CD4-positive, alpha-beta T cell treated with Interleukin-21 for 1 hour (primary cell): Measurements from ENCODE around the gene NDFIP2.
"Not testable (repeated sequence)": the region's sequence is repeated elsewhere in the genome, so short reads cannot be mapped to it uniquely, and the experiment has no call there.

ENCODE experiments used
- DNase-seq: peaks from one replicate; pipeline ENCODE4 v3.0.0-alpha.2; 2020

The NDFIP2 gene

GRCh38 chr13:79541426-79542049 lies 60.6 kb downstream of the NDFIP2 start:
- DNase-seq: peak; percentile 78

GRCh38 chr13:79543883-79544282 lies 62.9 kb downstream of the NDFIP2 start:
- no peak for DNase-seq

GRCh38 chr13:79547211-79548195 lies 66.5 kb downstream of the NDFIP2 start:
- DNase-seq: no peak

DNA sequence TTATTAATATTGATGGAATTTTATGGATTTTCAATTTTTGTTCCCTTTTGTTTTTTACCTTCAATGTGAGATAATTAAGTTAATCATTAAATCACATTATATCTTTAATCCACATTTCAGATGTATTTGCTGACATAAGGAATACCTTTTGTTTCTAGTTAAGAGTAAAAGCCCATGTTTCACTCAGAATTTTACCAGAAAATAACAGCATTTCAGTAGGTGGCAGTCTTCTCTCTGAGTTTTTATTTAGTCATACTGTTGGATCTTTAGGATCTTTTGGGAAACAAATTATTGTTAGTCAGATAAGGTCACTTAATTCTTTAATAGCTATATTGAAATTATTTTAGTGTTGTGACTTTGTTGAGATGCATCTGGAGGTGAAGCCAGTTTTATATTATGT lies 67.9 kb downstream of the NDFIP2 start:
- no peak for DNase-seq

DNA sequence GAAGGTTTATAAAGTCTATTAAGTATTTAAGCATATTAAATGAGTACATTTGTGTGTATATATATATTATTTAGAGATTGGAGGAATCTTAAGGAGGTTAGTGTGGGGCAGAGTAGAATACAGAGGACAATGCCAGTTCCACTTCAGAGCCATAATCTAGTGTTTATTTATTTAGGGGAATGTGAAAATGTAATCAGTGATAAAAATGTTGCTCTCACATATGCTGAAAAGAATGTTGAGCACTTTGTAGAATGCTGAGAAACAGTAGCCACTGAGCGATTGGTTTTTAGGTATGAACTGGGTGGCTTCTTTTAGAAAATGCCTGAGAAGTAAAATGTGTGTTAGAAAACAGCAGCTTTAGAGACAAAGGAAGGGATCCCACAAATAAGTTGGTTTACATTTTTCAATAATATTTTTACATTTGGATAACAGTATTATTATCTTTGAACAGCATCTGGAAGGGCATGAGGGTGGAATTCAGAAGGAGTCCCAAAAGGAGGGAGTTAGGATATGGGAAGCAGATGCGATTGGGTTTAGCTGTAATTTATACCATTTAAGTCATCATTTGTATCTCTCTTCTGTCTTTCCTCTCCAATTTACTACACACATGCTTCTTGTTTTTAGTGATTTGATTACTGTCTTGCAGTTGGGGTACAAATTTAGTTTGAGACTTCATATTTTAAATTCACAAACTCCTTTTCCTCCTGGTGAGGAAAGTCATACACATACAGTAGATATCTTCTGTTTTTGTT lies 68.6 kb downstream of the NDFIP2 start:
- no peak for DNase-seq

DNA sequence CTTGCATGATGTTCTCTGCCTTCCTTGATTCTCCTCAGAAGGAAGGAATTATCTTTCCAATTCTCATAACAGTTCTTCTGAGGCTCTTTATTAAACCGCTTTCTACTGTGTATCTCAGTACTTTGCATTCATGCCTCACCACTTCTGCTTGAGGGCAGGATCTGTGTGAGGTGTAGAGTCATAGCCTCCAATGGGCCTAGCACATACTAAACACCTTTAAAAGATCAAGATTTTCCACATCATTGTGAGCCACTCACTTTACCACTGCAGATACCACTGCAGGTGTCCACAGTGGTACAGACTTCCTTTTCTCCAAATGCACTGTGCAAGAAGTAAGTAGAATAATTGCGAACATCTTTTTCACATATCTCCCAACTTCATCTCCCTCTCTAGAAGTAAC lies 76.7 kb downstream of the NDFIP2 start:
- DNase-seq: no peak

DNA sequence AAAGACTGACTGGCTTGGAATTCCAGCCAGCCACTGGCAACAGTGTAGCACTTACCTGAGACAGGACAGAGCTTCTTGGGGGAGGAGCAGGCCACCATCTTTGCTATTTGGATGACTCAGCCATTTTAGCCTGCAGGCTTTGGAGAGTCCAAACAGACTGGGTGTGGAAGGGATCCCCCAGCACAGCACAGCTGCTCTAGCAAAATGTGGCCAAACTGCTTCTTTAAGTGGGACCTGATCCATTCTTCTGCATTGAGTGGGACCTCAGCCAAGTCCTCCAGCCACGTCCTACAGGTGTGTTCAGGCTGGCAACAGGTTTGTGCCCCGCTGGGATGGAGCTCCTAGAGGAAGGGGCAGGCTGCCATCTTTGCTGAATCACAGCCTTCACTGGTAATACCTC lies 80.0 kb downstream of the NDFIP2 start:
- no peak for DNase-seq

GRCh38 chr13:79562557-79562956 lies 81.6 kb downstream of the NDFIP2 start:
- no peak for DNase-seq

- no peak for DNase-seq
These were observed 85.2 kb downstream of the NDFIP2 start for GRCh38 chr13:79566118-79566517.

GRCh38 chr13:79571147-79571546 lies 90.2 kb downstream of the NDFIP2 start:
- DNase-seq: no peak

DNA sequence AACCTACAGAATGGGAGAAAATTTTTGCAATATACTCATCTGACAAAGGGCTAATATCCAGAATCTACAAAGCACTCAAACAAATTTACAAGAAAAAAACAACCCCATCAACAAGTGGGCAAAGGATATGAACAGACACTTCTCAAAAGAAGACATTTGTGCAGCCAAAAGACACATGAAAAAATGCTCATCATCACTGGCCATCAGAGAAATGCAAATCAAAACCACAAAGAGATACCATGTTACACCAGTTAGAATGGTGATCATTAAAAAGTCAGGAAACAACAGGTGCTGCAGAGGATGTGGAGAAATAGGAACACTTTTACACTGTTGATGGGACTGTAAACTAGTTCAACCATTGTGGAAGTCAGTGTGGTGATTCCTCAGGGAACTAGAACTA lies 92.9 kb downstream of the NDFIP2 start:
- not testable (repeated sequence) for DNase-seq

- no peak for DNase-seq
These were observed 100.9 kb downstream of the NDFIP2 start for GRCh38 chr13:79581870-79582315.

DNA sequence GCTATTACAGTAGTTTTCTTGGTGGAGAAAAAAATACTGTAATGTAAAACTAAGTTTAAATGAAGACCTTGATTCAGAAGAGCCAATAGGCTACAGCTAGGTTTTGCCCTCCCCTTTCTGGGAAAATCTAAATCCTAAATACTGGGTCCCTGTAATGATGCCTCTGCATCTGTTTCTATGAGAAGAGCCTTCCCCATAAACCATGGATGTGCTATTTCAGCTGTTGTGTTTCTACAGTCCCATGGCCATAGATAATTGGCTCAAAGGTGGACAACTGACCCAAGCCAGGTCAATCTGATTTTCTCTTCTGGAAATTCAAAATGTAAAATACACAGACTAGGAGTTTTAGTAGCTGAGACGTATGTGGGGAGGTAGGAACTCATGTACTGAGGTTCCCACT lies 101.9 kb downstream of the NDFIP2 start:
- DNase-seq: no peak

- no peak for DNase-seq
These were observed 104.1 kb downstream of the NDFIP2 start for GRCh38 chr13:79585033-79585432.

- no peak for DNase-seq
These were observed 108.8 kb downstream of the NDFIP2 start for GRCh38 chr13:79589603-79590393.

DNA sequence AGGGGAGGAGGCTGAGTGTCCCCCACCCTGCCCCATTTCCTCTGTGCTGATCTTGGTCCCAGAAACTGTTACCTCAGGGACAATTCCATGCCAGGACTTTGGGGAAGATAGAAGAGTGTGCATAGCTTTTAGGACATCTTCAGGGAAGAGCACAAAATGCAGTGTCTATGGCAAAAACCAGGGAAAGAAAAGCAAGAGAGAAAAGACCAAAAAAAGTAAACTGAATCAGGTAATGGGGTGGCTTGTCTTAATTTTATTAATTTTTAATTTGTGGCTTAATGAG lies 109.4 kb downstream of the NDFIP2 start:
- no peak for DNase-seq

DNA sequence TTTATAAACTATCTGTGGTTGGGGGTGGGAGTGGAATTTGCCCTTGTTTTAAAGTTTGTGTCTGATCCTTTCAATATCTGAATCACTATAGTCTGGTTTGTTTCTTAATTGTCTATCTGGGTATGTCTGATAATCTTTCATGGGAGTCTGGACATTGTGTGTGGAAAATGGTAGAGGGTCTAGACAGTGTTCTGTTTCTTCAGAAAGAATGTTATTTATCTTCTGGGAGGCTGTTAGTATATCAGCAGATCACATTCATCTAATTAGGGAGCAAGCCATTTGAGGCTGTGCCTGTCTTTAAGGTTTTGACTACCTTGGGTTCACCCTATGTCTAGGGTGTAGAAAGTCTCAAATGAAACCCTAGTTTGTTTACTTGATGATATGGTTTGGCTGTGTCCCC lies 110.5 kb downstream of the NDFIP2 start:
- no peak for DNase-seq

- DNase-seq: no peak
These were observed 112.2 kb downstream of the NDFIP2 start for GRCh38 chr13:79593121-79593520.

GRCh38 chr13:79593641-79594275 lies 112.8 kb downstream of the NDFIP2 start:
- no peak for DNase-seq

GRCh38 chr13:79600146-79600545 lies 119.2 kb downstream of the NDFIP2 start:
- not testable (repeated sequence) for DNase-seq

DNA sequence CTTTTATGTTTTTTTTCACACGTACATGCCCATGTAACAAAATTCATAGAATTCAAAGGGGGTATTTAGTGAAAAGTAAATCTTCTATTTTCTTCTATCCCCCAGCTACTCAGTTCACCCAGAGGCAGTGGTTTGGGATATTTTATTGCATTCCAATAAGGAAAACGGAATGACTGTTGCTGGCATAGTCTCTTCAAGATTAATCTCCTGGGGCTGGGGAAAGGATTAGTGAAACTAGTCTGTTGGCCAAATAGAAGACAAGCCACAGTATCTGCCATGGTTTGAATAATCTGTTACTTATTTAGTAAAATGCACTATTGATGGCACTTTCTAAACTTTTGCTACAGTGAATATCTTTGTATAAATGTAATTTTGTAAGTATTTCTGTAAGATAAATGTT lies 122.0 kb downstream of the NDFIP2 start:
- DNase-seq: no peak

- DNase-seq: no peak
These were observed 123.8 kb downstream of the NDFIP2 start for GRCh38 chr13:79604752-79605151.
